ENCODE data around the gene MRPL41.
"Not testable (repeated sequence)": the region's sequence is repeated elsewhere in the genome, so short reads cannot be mapped to it uniquely, and the experiment has no call there.

The MRPL41 gene

GRCh38 chr9:137554349-137554748 is 2.7 kb downstream of the MRPL41 start:
- DNase-seq, result no peak

- no peak for DNase-seq
Observed at GRCh38 chr9:137555179-137555578, 3.5 kb downstream of the MRPL41 start.

DNA sequence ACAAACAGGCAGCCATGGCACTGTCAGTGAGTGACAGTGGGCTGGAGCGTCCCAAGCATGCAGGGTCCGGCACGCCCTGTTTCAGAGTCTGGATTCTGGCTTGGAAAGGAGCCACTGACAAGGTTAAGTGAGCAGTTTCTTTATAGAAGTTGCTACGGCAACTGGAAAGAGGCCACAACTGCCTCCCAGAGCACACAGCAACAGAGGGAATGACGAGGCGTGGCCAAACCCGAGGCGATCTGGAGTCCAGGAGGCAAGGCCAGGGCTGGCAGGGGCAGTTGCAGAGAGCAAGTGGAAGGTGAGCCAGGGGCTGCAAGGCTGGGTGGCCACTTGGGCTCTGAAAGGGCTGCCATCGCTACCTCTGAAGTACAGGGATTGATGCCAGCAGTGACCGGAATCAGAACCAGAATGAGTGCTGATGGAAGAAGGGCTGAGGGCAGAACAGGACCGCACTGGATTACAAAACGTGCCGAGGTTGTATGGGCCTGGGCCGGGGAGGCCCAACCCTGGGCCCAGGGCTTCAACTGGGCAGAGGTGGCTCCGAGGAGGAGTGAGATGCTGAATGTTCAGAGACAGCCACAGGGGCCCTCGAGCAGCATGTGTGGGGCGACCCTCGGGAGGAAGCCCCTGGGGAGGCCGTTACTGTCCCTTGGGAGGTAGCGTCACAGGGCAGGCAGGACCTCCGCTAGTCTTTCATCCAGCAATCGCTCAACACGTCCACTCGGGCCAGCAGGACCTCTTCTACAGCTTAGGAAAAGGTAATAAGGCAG is 4.6 kb downstream of the MRPL41 start:
- DNase-seq, result no peak

DNA sequence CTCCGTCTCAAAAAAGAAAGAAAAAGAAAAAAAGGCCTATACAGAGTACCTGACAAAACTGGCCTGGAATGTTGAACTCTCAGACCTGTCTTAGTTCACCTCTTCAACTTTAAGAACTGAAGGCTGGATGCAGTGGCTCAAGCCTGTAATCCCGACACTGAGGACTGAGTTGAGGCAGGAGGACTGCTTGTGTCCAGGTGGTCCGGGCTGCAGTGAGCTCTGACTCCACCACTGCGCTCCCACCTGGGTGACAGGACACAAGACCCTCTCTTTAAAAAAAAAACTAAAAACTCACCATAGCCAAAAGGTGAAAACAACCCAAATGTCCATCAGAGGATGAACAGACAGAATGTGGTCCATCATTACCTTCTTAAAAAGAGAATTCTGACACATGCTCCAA is 6.4 kb downstream of the MRPL41 start:
- no peak for DNase-seq

- DNase-seq, result no peak
Observed at GRCh38 chr9:137564134-137564533, 12.5 kb downstream of the MRPL41 start.

DNA sequence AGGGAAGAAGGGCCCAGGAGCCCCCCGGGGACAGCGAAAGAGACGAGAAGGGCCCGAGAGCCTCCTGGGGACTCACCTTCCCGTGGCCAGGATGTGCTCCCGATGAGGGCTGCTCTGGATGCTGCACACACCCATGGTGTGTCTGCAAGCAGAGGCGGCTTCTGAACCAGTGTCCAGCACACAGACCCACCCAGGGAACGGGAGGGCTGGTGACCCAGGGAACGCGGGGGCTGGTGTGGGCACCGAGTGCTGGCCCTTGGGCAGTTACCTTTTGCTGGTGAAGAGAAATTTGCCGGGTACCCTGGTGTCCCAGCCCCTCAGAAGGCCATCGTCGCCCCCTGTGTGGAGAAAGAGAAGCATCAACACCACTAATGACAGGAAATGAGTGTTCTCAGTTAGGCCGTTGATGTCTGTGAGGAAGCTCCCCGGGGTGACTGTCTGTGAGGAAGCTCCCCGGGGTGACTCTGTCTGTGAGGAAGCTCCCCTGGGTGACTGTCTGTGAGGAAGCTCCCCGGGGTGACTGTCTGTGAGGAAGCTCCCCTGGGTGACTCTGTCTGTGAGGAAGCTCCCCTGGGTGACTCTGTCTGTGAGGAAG is 13.2 kb downstream of the MRPL41 start:
- DNase-seq, result no peak

- DNase-seq, result not testable (repeated sequence)
Observed at GRCh38 chr9:137568445-137568844, 16.8 kb downstream of the MRPL41 start.

DNA sequence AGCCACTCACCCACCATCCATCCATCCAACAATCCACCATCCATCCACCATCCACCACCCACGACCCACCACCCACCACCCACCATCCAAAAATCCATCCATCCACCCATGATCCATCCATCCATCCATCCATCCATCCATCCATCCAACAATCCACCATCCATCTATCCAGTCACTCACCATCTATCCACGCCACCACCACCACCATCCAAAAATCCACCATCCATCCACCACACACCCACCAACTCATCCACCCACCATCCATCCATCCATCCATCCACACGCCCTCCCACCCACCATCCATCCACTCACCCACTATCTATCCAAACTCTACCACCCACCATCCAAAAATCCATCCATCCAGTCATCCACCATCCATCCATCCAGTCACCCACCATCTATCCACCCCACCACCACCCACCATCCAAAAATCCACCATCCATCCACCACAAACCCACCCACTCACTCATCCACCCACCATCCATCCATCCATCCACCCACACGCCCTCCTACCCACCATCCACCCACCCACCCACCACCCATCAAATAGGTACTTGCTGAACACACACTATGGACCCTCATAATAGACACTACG is 18.0 kb downstream of the MRPL41 start:
- DNase-seq, result no peak

- no peak for DNase-seq
Observed at GRCh38 chr9:137570566-137570965, 18.9 kb downstream of the MRPL41 start.

DNA sequence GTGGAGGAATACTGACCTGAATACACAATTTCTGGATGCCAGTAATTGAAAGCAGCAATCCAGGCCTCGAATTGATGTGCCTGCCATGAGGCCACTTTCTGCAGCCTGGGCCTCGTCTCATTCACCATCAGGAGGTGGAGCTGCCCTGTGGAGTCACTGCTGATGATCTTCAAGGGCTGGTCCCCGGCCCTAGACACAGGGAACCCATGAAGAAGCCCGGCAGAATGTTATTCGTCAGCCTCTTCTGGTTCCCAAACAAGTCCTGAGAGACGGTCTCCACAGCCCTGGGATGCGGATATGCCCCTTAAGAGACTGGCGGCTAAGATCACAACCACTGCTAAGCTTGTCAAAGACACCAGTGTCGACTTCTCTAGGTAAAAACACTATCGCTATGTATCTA is 22.5 kb downstream of the MRPL41 start:
- DNase-seq, result no peak

- DNase-seq, result no peak
Observed at GRCh38 chr9:137575364-137575715, 23.7 kb downstream of the MRPL41 start.

DNA sequence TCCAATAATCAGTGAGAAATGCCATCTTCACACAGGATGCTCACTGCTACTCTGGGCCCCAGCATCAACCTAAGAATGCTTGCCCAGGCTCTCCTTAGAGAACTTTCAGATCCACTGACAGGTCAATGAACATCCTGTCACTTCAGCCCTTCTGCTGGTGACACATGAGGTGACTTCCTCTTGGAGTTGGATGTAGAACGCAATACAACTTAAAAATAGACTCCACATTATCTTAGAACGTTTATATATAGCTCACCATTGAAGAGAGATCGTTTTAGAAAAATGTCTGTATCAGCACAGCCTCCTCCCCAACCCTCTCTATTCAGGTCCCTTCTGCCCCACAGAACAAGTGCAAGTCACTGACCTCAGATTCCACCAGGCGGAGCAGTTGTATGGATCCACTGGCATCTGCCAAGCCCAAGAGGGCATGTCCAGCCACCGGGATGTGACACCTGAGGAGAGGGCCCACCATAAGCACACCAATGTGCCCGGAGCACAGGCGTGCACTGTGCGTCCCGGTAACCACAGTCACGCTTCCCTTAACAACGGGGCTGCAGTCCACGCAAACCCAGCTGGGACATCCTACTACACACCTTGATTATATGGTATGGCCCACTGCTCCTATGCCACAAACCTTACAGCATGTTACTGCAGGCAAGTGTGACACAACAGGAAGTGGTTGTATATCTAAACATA is 24.2 kb downstream of the MRPL41 start:
- no peak for DNase-seq

GRCh38 chr9:137578518-137579258 is 27.0 kb downstream of the MRPL41 start, which contains the start of gene DPH7:
DPH7 (minus strand) TSS chr9:137578925; CDS start chr9:137578777, 148 bp downstream.
- peak; percentile 76 to 81 for DNase-seq

GRCh38 chr9:137579259-137579604 is 27.6 kb downstream of the MRPL41 start:
- no peak for DNase-seq

GRCh38 chr9:137580209-137580953 is 28.7 kb downstream of the MRPL41 start:
- DNase-seq, result no peak

DNA sequence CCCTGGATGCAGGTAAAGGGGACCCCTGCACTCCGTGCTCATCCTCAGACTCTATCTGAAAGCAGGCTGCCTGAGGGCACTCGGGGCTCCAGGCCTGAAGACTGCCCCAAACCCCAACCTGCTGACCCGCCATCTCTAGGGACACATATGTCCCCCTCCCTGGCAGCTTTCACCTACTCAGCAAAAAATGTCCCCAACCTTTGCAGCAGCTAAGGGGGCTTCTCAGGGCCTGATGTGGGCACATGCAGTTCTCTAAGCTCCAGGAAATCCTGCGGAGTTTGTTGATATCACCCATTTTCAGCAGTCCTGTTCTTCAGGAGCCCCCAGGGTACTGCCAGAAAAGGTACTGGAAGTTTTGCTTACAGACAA is 29.3 kb downstream of the MRPL41 start:
- no peak for DNase-seq

- no peak for DNase-seq
Observed at GRCh38 chr9:137581361-137582285, 29.9 kb downstream of the MRPL41 start.

GRCh38 chr9:137582286-137582860 is 30.7 kb downstream of the MRPL41 start:
- peak; percentile 32 to 56 for DNase-seq

GRCh38 chr9:137583347-137583746 is 31.7 kb downstream of the MRPL41 start:
- no peak for DNase-seq

- no peak for DNase-seq
Observed at GRCh38 chr9:137583957-137584356, 32.3 kb downstream of the MRPL41 start.

DNA sequence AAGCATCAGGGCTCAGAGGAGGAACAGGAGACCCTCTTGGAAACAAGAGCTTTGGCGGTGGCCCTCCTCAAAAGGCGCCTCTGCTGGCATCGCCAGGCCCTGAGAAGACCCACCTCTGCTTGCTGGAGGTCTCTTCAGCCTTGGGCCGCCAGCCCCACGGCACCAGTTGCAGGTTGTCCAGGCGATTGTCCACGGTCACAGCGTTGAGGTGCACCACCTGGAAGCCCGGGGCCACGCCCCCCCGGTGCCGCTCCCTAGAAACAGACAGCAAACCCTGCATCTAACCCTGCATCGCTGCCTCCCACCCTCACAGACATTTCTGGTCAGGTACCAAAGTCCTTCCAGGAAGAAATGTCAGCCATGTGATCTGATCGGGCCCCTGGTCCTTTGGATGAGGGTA is 35.2 kb downstream of the MRPL41 start:
- no peak for DNase-seq
